Astrocyte (in vitro differentiated cells and primary cell): ENCODE results near the gene LRBA. TPM values are rescaled to one million over a fixed set of nuclear protein-coding genes. Genes with fewer than 3 reads are reported as not detected.
A peak's percentile ranks its signal among the peaks of the same experiment; 100 is the strongest.

Experiments
- DNase-seq: peaks from one replicate; pipeline ENCODE4 v3.0.0-alpha.2; 2010; ENCODE audit warnings: low read depth
- FAIRE-seq: peaks from 2 replicates; lab custom pipeline; 2011; peaks lifted over from hg19 to GRCh38; lab: Jason Lieb, UNC
- H2AFZ ChIP-seq: 2 replicates; pipeline ENCODE4 v1.6.0; 2012; ENCODE audit warnings: low read depth, low read length, inconsistent platforms
- H3K27ac ChIP-seq: 2 replicates; pipeline ENCODE4 v1.5.1; 2011; ENCODE audit warnings: low read depth, low read length, inconsistent platforms
- H3K27me3 ChIP-seq: 2 replicates; pipeline ENCODE4 v1.6.0; 2011; ENCODE audit warnings: low read length, inconsistent platforms; ENCODE audit not compliant: insufficient read depth
- H3K36me3 ChIP-seq: 2 replicates; pipeline ENCODE4 v1.5.1; 2011; ENCODE audit warnings: low read length, inconsistent platforms; ENCODE audit not compliant: insufficient read depth
- H3K4me1 ChIP-seq: 2 replicates; pipeline ENCODE4 v1.5.1; 2011; ENCODE audit warnings: low read length, inconsistent platforms; ENCODE audit not compliant: insufficient read depth
- H3K4me2 ChIP-seq: 2 replicates; pipeline ENCODE4 v1.6.0; 2012; ENCODE audit warnings: low read length, inconsistent platforms
- H3K4me3 ChIP-seq: 2 replicates; pipeline ENCODE4 v1.5.1; 2011; ENCODE audit warnings: low read depth, mild to moderate bottlenecking, low read length, inconsistent platforms; ENCODE audit not compliant: insufficient read depth
- H3K79me2 ChIP-seq: 2 replicates; pipeline ENCODE4 v1.6.0; 2012; ENCODE audit warnings: mild to moderate bottlenecking, low read length, inconsistent platforms; ENCODE audit not compliant: insufficient read depth
- H3K9ac ChIP-seq: 2 replicates; pipeline ENCODE4 v1.6.0; 2012; ENCODE audit warnings: mild to moderate bottlenecking, low read length, inconsistent platforms
- H3K9me3 ChIP-seq: 2 replicates; pipeline ENCODE4 v1.5.1; 2012; ENCODE audit warnings: low read depth, mild to moderate bottlenecking, low read length, inconsistent platforms; ENCODE audit not compliant: insufficient read depth
- H4K20me1 ChIP-seq: 2 replicates; pipeline ENCODE4 v1.6.0; 2012; ENCODE audit warnings: low read length, inconsistent platforms; ENCODE audit not compliant: insufficient read depth
- H3K27ac Mint-ChIP-seq: one replicate; pipeline ENCODE4 v1.8.0; 2021; ENCODE audit warnings: mild to moderate bottlenecking, mixed read lengths; ENCODE audit not compliant: unreplicated experiment
- H3K27me3 Mint-ChIP-seq: one replicate; pipeline ENCODE4 v1.8.0; 2021; ENCODE audit warnings: low read depth, mixed read lengths; ENCODE audit not compliant: unreplicated experiment
- H3K36me3 Mint-ChIP-seq: one replicate; pipeline ENCODE4 v1.8.0; 2021; ENCODE audit warnings: low read depth, mixed read lengths; ENCODE audit not compliant: unreplicated experiment
- H3K4me1 Mint-ChIP-seq: one replicate; pipeline ENCODE4 v1.8.0; 2021; ENCODE audit warnings: low read depth, mixed read lengths; ENCODE audit not compliant: unreplicated experiment
- H3K4me3 Mint-ChIP-seq: one replicate; pipeline ENCODE4 v1.8.0; 2021; ENCODE audit warnings: mild to moderate bottlenecking, moderate library complexity, mixed read lengths; ENCODE audit not compliant: unreplicated experiment
- H3K9me3 Mint-ChIP-seq: one replicate; pipeline ENCODE4 v1.8.0; 2021; ENCODE audit warnings: mild to moderate bottlenecking, mixed read lengths; ENCODE audit not compliant: unreplicated experiment
- EZH2 ChIP-seq: IDR thresholded peaks from 2 replicates; pipeline ENCODE4 v1.6.1; 2012; ENCODE audit warnings: mild to moderate bottlenecking, low read length, inconsistent platforms; ENCODE audit not compliant: insufficient read depth
- total RNA-seq: library from RNA; stranded (reverse); gene quantifications from 2 replicates; pipeline ENCODE4 v1.2.1, GENCODE V29; 2021
- TF ChIP-seq, protein P1 (sequence below): IDR thresholded peaks from 2 replicates; pipeline ENCODE4 v1.5.1; 2011; ENCODE audit warnings: low read depth, mild to moderate bottlenecking, inconsistent platforms, low read length, moderate library complexity; ENCODE audit not compliant: insufficient read depth

Gene LRBA
- total RNA-seq, 1 donor from 2014 or later = 25.3 TPM

DNA sequence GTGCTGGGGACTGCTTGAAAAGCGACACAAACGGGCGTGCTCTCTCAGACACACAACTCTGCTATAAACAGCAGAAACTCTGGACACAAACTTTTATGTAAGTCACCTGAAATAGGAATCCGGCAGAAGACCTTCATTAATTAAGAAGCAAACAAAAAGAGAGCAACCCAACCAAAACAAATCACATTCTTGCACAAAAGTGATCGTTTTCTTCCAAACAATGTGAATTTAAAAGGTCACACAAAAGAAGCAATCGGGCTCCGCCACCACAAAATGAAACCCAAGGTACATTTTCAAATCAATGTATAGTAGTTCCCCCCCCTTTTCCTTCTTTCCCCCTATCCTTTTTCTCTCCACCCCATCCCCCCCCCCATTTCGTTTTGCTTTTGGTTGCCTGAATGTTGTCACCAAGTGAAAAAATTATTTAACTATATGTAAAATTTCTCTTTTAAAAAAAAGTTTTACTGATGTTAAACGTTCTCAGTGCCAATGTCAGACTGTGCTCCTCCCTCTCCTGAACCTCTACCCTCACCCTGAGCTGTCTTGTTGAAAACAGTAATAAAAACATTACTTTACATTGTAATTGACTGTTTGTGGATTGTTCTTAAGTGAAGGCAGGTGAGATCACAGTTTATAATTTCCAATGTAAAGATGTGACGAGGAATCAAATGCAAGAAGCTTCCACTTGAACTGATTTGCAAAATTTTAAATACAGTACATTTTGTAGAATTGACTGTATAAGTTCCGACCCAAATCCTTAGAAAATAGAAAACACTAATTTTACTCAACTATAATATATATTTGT lies 430.8 kb downstream of the LRBA start:
- Histone ChIP-seq H3K27ac (peak overlapping the region; percentile 31), H3K9ac (peak overlapping the region; percentile 77), H3K4me1 (peaks cover 6% of the 10 kb centered on the region), H3K36me3 (no peaks in the 10 kb centered on the region), H4K20me1 (no peaks in the 10 kb centered on the region), H3K4me3 (peak overlapping the region; percentile 84), H3K9me3 (no peaks in the 10 kb centered on the region), H2AFZ (peak overlapping the region; percentile 79), H3K4me2 (peak overlapping the region; percentile 94), H3K27me3 (peaks cover 5% of the 10 kb centered on the region), H3K79me2 (peaks cover 11% of the 10 kb centered on the region)
- Mint-ChIP-seq H3K4me3 (peak overlapping the region; percentile 87), H3K36me3 (peaks cover 2% of the 10 kb centered on the region), H3K9me3 (no peaks in the 10 kb centered on the region), H3K27ac (no peak overlapping the region), H3K27me3 (peaks cover 18% of the 10 kb centered on the region), H3K4me1 (peaks cover 5% of the 10 kb centered on the region)
- no peak for DNase-seq
- no peak for FAIRE-seq
- TF ChIP-seq, protein P1, sequence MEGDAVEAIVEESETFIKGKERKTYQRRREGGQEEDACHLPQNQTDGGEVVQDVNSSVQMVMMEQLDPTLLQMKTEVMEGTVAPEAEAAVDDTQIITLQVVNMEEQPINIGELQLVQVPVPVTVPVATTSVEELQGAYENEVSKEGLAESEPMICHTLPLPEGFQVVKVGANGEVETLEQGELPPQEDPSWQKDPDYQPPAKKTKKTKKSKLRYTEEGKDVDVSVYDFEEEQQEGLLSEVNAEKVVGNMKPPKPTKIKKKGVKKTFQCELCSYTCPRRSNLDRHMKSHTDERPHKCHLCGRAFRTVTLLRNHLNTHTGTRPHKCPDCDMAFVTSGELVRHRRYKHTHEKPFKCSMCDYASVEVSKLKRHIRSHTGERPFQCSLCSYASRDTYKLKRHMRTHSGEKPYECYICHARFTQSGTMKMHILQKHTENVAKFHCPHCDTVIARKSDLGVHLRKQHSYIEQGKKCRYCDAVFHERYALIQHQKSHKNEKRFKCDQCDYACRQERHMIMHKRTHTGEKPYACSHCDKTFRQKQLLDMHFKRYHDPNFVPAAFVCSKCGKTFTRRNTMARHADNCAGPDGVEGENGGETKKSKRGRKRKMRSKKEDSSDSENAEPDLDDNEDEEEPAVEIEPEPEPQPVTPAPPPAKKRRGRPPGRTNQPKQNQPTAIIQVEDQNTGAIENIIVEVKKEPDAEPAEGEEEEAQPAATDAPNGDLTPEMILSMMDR = no peak
- no peak for TF ChIP-seq EZH2

DNA sequence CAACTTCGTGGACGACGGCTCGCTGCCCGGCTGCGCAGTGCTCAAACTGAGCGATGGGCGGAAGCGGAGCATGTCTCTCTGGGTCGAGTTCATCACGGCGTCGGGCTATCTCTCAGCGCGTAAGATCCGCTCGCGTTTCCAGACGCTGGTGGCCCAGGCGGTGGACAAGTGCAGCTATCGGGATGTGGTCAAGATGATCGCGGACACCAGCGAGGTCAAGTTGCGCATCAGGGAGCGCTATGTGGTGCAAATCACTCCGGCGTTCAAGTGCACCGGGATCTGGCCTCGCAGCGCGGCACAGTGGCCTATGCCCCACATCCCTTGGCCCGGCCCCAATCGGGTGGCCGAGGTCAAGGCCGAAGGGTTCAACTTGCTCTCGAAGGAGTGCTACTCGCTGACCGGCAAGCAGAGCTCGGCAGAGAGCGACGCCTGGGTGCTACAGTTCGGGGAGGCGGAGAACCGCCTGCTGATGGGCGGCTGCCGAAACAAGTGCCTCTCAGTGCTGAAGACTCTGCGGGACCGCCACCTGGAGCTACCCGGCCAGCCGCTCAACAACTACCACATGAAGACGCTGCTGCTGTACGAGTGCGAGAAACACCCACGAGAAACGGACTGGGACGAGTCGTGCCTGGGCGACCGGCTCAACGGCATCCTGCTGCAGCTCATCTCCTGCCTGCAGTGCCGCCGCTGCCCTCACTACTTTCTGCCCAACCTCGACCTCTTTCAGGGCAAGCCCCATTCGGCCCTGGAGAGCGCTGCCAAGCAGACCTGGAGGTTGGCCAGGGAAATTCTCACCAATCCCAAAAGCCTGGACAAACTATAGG lies 431.6 kb downstream of the LRBA start:
- Mint-ChIP-seq H3K9me3 (no peaks in the 10 kb centered on the region), H3K27me3 (peaks cover 22% of the 10 kb centered on the region), H3K4me3 (peak overlapping the region; percentile 87), H3K27ac (peak overlapping the region; percentile 53), H3K36me3 (peaks cover 2% of the 10 kb centered on the region), H3K4me1 (peaks cover 10% of the 10 kb centered on the region)
- Histone ChIP-seq H3K9ac (peak overlapping the region; percentile 77), H3K4me1 (peaks cover 11% of the 10 kb centered on the region), H2AFZ (peak overlapping the region; percentile 79), H3K79me2 (peaks cover 11% of the 10 kb centered on the region), H3K27ac (peak overlapping the region; percentile 53), H3K36me3 (no peaks in the 10 kb centered on the region), H3K9me3 (no peaks in the 10 kb centered on the region), H3K4me2 (peak overlapping the region; percentile 94), H3K4me3 (peak overlapping the region; percentile 84), H3K27me3 (peaks cover 5% of the 10 kb centered on the region), H4K20me1 (no peaks in the 10 kb centered on the region)
- no peak for FAIRE-seq
- DNase-seq = peak; percentile 44
- TF ChIP-seq, protein P1 = no peak
- no peak for TF ChIP-seq EZH2
